IMR-90 (cell line): ENCODE results near the gene CARD14. TPM values are rescaled to one million over a fixed set of nuclear protein-coding genes. Genes with fewer than 3 reads are reported as not detected.

Source experiments
- ATAC-seq: fragments of 200-7000 bp; cut with Tn5 transposase; 2 replicates; pipeline ENCODE4 v1.9.1; 2020; ENCODE audit warnings: low read depth, mild to moderate bottlenecking, moderate library complexity
- BruUV-seq: library from RNA; stranded (reverse); fragments of 400-500 nt; replicated peaks from 2 replicates; lab custom pipeline; 2021; lab: Mats Ljungman, UMichigan
- CTCF ChIA-PET: fragments of 300-600 bp; formaldehyde crosslinking; extraction: SDS; loops from one replicate; lab custom pipeline; 2021; ENCODE audit warnings: antibody characterized with exemption; lab: Yijun Ruan, JAX
- POLR2A ChIA-PET: fragments of 300-600 bp; sonication (Branson Sonifier 250); formaldehyde crosslinking; loops from one replicate; lab custom pipeline; 2022; ENCODE audit warnings: antibody characterized with exemption; ENCODE audit not compliant: unreplicated experiment; lab: Charles Lee
- DNase-seq: peaks from one replicate; pipeline ENCODE4 v3.0.0; 2013
- H2AFZ ChIP-seq: replicated peaks from 2 replicates; pipeline ENCODE3; 2013; ENCODE audit warnings: low read length, mild to moderate bottlenecking; ENCODE audit not compliant: poor library complexity
- H2AK5ac ChIP-seq: 2 replicates; pipeline ENCODE4 v1.6.1; 2013; ENCODE audit warnings: low read depth, low read length, inconsistent platforms
- H2AK9ac ChIP-seq: replicated peaks from 2 replicates; pipeline ENCODE3; 2013; ENCODE audit warnings: mild to moderate bottlenecking, low read depth, low read length, moderate library complexity; ENCODE audit not compliant: poor library complexity
- H2BK120ac ChIP-seq: 2 replicates; pipeline ENCODE4 v1.6.1; 2013; ENCODE audit warnings: low read depth, low read length, inconsistent platforms
- H2BK15ac ChIP-seq: 3 replicates; pipeline ENCODE4 v1.6.1; 2013; ENCODE audit warnings: low read depth, low read length, inconsistent platforms
- H2BK20ac ChIP-seq: 2 replicates; pipeline ENCODE4 v1.6.1; 2013; ENCODE audit warnings: low read depth, mild to moderate bottlenecking, inconsistent platforms, low read length, moderate library complexity
- H2BK5ac ChIP-seq: 2 replicates; pipeline ENCODE4 v1.6.1; 2013; ENCODE audit warnings: mild to moderate bottlenecking, low read depth, low read length, inconsistent platforms; ENCODE audit not compliant: poor library complexity, severe bottlenecking
- H3K14ac ChIP-seq: replicated peaks from 2 replicates; pipeline ENCODE4 v1.6.1; 2013; ENCODE audit warnings: low read depth, low read length, inconsistent platforms
- H3K18ac ChIP-seq: 2 replicates; pipeline ENCODE4 v1.6.1; 2013; ENCODE audit warnings: low read depth, low read length, control low read depth
- H3K23ac ChIP-seq: 2 replicates; pipeline ENCODE4 v1.6.1; 2013; ENCODE audit warnings: low read depth, low read length, inconsistent platforms
- H3K27ac ChIP-seq: 2 replicates; pipeline ENCODE4 v1.5.1; 2013; ENCODE audit warnings: mild to moderate bottlenecking, control low read depth, low read length; ENCODE audit not compliant: insufficient read depth
- H3K27me3 ChIP-seq: 2 replicates; pipeline ENCODE4 v1.6.1; 2013; ENCODE audit warnings: low read length; ENCODE audit not compliant: control insufficient read depth, insufficient read depth
- H3K36me3 ChIP-seq: 2 replicates; pipeline ENCODE4 v1.6.1; 2013; ENCODE audit warnings: low read length, mixed read lengths; ENCODE audit not compliant: control insufficient read depth, insufficient read depth
- H3K4ac ChIP-seq: 2 replicates; pipeline ENCODE4 v1.6.1; 2013; ENCODE audit warnings: low read depth, low read length, inconsistent platforms
- H3K4me1 ChIP-seq: 2 replicates; pipeline ENCODE4 v1.6.1; 2013; ENCODE audit warnings: low read length, mixed read lengths; ENCODE audit not compliant: control insufficient read depth, insufficient read depth
- H3K4me2 ChIP-seq: 2 replicates; pipeline ENCODE4 v1.6.1; 2013; ENCODE audit warnings: low read depth, mild to moderate bottlenecking, control low read depth, low read length, moderate library complexity
- H3K4me3 ChIP-seq: 2 replicates; pipeline ENCODE4 v1.5.1; 2013; ENCODE audit warnings: low read depth, mild to moderate bottlenecking, control low read depth, low read length, moderate library complexity; ENCODE audit not compliant: insufficient read depth
- H3K56ac ChIP-seq: 2 replicates; pipeline ENCODE4 v1.6.1; 2013; ENCODE audit warnings: low read length, inconsistent platforms; ENCODE audit not compliant: insufficient read depth; ENCODE audit errors: extremely low read depth
- H3K79me1 ChIP-seq, 2 experiments: 2 replicates each; pipeline ENCODE4 v1.6.1; 2013; ENCODE audit warnings: low read length in 2 of 2, inconsistent platforms in 1 of 2, low read depth in 1 of 2
- H3K9ac ChIP-seq: 2 replicates; pipeline ENCODE4 v1.6.1; 2013; ENCODE audit warnings: low read depth, low read length, control low read depth
- H3K9me1 ChIP-seq: 2 replicates; pipeline ENCODE4 v1.6.1; 2013; ENCODE audit warnings: low read length, inconsistent platforms; ENCODE audit not compliant: insufficient read depth
- H3K9me3 ChIP-seq: 2 replicates; pipeline ENCODE4 v1.6.1; 2013; ENCODE audit warnings: low read length; ENCODE audit not compliant: control insufficient read depth, insufficient read depth
- H4K20me1 ChIP-seq: 2 replicates; pipeline ENCODE4 v1.6.1; 2013; ENCODE audit warnings: low read length, inconsistent platforms; ENCODE audit not compliant: insufficient read depth
- H4K5ac ChIP-seq: 2 replicates; pipeline ENCODE4 v1.6.1; 2013; ENCODE audit warnings: mild to moderate bottlenecking, low read depth, low read length, control low read depth
- H4K8ac ChIP-seq, 2 experiments: 2 replicates each; pipeline ENCODE4 v1.6.1; 2013; ENCODE audit warnings: low read depth in 2 of 2, low read length in 2 of 2, control low read depth in 1 of 2, inconsistent platforms in 1 of 2
- H4K91ac ChIP-seq: 2 replicates; pipeline ENCODE4 v1.6.1; 2013; ENCODE audit warnings: low read depth, low read length, inconsistent platforms; ENCODE audit not compliant: insufficient read depth
- CEBPB ChIP-seq: IDR thresholded peaks from 2 replicates; pipeline ENCODE4 v1.6.1; 2012; ENCODE audit warnings: low read depth, low read length, improper control_type of control experiment
- CTCF ChIP-seq: conservative IDR thresholded peaks from 2 replicates; pipeline ENCODE4 v1.5.1; 2012; ENCODE audit warnings: mild to moderate bottlenecking, low read depth, low read length, improper control_type of control experiment
- FOS ChIP-seq: fragments of 150-350 bp; IDR thresholded peaks from 2 replicates; pipeline ENCODE4 v1.6.1; 2016; ENCODE audit warnings: low read depth, low read length
- MAFK ChIP-seq: IDR thresholded peaks from 2 replicates; pipeline ENCODE4 v1.6.1; 2012; ENCODE audit warnings: low read depth, low read length, improper control_type of control experiment
- MAZ ChIP-seq: IDR thresholded peaks from 2 replicates; pipeline ENCODE4 v1.6.1; 2012; ENCODE audit warnings: low read depth, mild to moderate bottlenecking, low read length, improper control_type of control experiment, moderate library complexity, borderline replicate concordance
- MXI1 ChIP-seq: IDR thresholded peaks from 2 replicates; pipeline ENCODE4 v1.6.1; 2012; ENCODE audit warnings: low read depth, mild to moderate bottlenecking, low read length, moderate library complexity, borderline replicate concordance
- POLR2A ChIP-seq: IDR thresholded peaks from 2 replicates; pipeline ENCODE4 v1.6.1; 2012; ENCODE audit warnings: mild to moderate bottlenecking, low read depth, low read length
- RAD21 ChIP-seq: IDR thresholded peaks from 2 replicates; pipeline ENCODE4 v1.6.1; 2012; ENCODE audit warnings: low read length, improper control_type of control experiment
- RCOR1 ChIP-seq: IDR thresholded peaks from 2 replicates; pipeline ENCODE4 v1.6.1; 2012; ENCODE audit warnings: mild to moderate bottlenecking, low read length, improper control_type of control experiment; ENCODE audit not compliant: insufficient replicate concordance
- SMC3 ChIP-seq: fragments of 150-350 bp; IDR thresholded peaks from 2 replicates; pipeline ENCODE4 v1.6.1; 2016; ENCODE audit warnings: low read depth, mild to moderate bottlenecking, antibody characterized with exemption, low read length, moderate library complexity
- WGBS, 2 experiments: methylation state at CpG; one replicate each; pipeline versions ENCODE4 v1.1.5 to v1.1.7; 2013; ENCODE audit warnings: missing lambda C conversion rate in 2 of 2; ENCODE audit not compliant: insufficient read length in 1 of 2; ENCODE audit errors: extremely low coverage in 2 of 2; 5-methylcytosine and 5-hydroxymethylcytosine counted together
- dilution Hi-C: fragments of 300-500 bp; cut with HindIII; formaldehyde crosslinking; loops from one replicate; pipeline ENCODE4 v1.14.3; 2018; ENCODE audit warnings: low sequenced_read_pairs; ENCODE audit not compliant: unreplicated experiment
- in situ Hi-C: fragments of 300-500 bp; cut with MboI; formaldehyde crosslinking; loops from 3 replicates; pipeline ENCODE4 v1.14.3; 2019; ENCODE audit warnings: low sequenced_read_pairs, inconsistent platforms, mixed read lengths
- intact Hi-C: fragments of 100-400 bp; cut with micrococcal nuclease; formaldehyde crosslinking; loops from 2 replicates; pipeline ENCODE4 v1.10.0; 2022
- polyA plus RNA-seq, 3 experiments: library from polyadenylated mRNA; depleted of rRNA; stranded (reverse); fragments of >200 nt; gene quantifications; 2 replicates each; pipeline ENCODE4 v1.2.3, GENCODE V29; 2012; ENCODE audit warnings: low replicate concordance in 1 of 3
- total RNA-seq: library from RNA; depleted of rRNA; stranded (reverse); fragments of >200 nt; gene quantifications from 2 replicates; pipeline ENCODE4 v1.2.3, GENCODE V29; 2012
- TF ChIP-seq, protein P1 (sequence below): fragments of 150-350 bp; IDR thresholded peaks from 2 replicates; pipeline ENCODE4 v1.6.1; 2017; ENCODE audit warnings: mild to moderate bottlenecking, antibody characterized with exemption, low read length, low read depth

The CARD14 gene
- total and polyA plus RNA-seq, 2 of the 4 experiments (the other 2 are of a cell fraction), result not detected

GRCh38 chr17:80122026-80122575, 47.7 kb upstream of the CARD14 start:
- H3K4me2 ChIP-seq, result no peak overlapping the region
- no peak overlapping the region for H4K5ac ChIP-seq
- no peak overlapping the region for H3K9ac ChIP-seq
- H3K56ac ChIP-seq, result no peak overlapping the region
- H2AFZ ChIP-seq, result peak overlapping the region; percentile 32
- no peak overlapping the region for H2BK120ac ChIP-seq
- H3K23ac ChIP-seq, result no peak overlapping the region
- no peak for TF ChIP-seq RAD21
- no peak for TF ChIP-seq CTCF
- no peak for TF ChIP-seq FOS
- TF ChIP-seq POLR2A, result no peak
- no peak for TF ChIP-seq MAZ
- TF ChIP-seq, protein P1, sequence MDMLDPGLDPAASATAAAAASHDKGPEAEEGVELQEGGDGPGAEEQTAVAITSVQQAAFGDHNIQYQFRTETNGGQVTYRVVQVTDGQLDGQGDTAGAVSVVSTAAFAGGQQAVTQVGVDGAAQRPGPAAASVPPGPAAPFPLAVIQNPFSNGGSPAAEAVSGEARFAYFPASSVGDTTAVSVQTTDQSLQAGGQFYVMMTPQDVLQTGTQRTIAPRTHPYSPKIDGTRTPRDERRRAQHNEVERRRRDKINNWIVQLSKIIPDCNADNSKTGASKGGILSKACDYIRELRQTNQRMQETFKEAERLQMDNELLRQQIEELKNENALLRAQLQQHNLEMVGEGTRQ, result no peak
- TF ChIP-seq MAFK, result no peak
- TF ChIP-seq RCOR1, result no peak
- no peak for TF ChIP-seq CEBPB
- no peak for TF ChIP-seq SMC3
- no peak for TF ChIP-seq MXI1
- no CpG with 5 or more reads among the region's 17 CpGs for WGBS, 2 experiments
- H3K79me1 ChIP-seq, result no peaks in the 10 kb centered on the region
- H3K27me3 ChIP-seq, result no peaks in the 10 kb centered on the region
- DNase-seq, result no peak
- no peaks in the 10 kb centered on the region for H3K9me1 ChIP-seq
- H3K4me3 ChIP-seq, result no peak overlapping the region
- no peak overlapping the region for H2BK15ac ChIP-seq
- H3K14ac ChIP-seq, result no peak overlapping the region
- no TSS peak for BruUV-seq
- POLR2A ChIA-PET, result no interaction called here
- H2AK9ac ChIP-seq, result no peak overlapping the region
- no peak overlapping the region for H3K27ac ChIP-seq
- ATAC-seq, result no peak
- H4K91ac ChIP-seq, result no peak overlapping the region
- H3K9me3 ChIP-seq, result no peaks in the 10 kb centered on the region
- H2AK5ac ChIP-seq, result no peak overlapping the region; the same call in 1 of the 2 replicates
- H3K36me3 ChIP-seq, result peaks cover 3% of the 10 kb centered on the region; the same call in 1 of the 2 replicates
- peaks cover 6% of the 10 kb centered on the region for H3K4me1 ChIP-seq
- dilution Hi-C loops (no loop called here), intact Hi-C loops (no loop called here), in situ Hi-C loops (no loop called here)
- H2BK5ac ChIP-seq, result no peak overlapping the region
- H4K20me1 ChIP-seq, result no peaks in the 10 kb centered on the region
- H3K18ac ChIP-seq, result no peak overlapping the region
- H4K8ac ChIP-seq, result no peak overlapping the region
- CTCF ChIA-PET, result no interaction called here
- no peak overlapping the region for H3K4ac ChIP-seq
- no peak overlapping the region for H2BK20ac ChIP-seq
